ENCODE data around the gene ZNF592.

Gene ZNF592

GRCh38 chr15:84804005-84804900 lies 55.9 kb downstream of the ZNF592 start:
- in situ Hi-C loops (cut with MboI; ENCODE audit: low sequenced_read_pairs) = no loop called here

DNA sequence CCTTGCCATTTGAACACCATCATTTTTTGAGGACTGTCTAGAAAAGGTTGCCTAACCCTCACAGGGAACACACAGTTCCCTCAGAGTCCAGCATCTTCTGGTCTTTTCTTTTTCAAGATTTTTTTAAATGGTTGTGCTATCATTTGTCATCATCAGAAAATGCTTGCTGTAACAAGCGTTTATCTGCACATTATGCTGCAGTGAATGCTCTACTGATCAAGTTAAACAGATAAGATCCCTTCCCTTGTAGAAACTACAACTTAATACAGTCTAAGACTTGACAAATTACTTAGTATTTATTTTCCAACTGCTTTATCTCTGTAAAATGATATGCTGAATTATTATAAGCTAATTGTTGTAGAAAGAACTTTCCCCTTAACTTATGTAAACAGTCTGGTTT lies 56.8 kb downstream of the ZNF592 start:
- in situ Hi-C loops (cut with MboI; ENCODE audit: low sequenced_read_pairs) = no loop called here

DNA sequence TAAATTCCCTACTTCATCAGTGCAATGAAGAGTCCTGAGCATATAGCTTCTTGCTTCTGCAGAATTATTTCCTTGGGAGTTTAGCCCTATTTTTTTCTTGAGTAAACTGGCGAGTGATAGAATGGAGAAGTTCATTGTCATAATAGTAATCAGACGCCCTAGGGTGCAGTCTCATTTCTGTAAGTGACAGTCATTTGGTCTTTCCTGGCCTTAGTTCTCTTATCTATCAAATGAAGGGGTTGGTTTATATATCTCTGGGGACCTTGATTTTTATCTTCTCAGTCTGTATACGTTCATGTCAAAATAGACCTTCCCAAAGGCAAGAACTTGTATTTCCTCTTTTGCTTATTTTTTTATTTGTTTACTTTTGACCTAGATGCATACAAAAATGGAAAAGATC lies 58.8 kb downstream of the ZNF592 start:
- in situ Hi-C loops (cut with MboI; ENCODE audit: low sequenced_read_pairs) = no loop called here

GRCh38 chr15:84810073-84810840 lies 61.9 kb downstream of the ZNF592 start:
- in situ Hi-C loops (cut with MboI; ENCODE audit: low sequenced_read_pairs) = no loop called here

DNA sequence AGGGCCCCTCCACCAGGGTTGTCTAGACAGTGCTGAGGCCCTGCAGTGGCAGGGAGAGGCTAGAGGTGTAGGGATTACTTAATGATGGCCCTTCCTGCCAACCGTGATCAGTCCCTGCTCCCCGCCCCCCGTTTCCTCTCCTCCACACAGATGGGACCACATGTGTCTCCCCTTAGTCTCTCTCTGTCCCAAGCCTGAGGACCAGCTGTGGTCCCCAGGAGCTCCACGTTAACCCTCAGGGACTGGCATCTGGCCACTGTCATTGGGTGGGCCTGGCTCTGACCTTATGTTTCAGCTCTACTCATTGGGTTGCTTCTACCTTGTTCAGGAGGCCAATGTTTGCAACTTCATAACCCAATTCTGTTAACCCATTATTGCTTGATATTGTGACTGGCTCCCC lies 62.8 kb downstream of the ZNF592 start:
- in situ Hi-C loops (cut with MboI; ENCODE audit: low sequenced_read_pairs) = no loop called here

GRCh38 chr15:84811828-84812227 lies 63.4 kb downstream of the ZNF592 start:
- in situ Hi-C loops (cut with MboI; ENCODE audit: low sequenced_read_pairs) = no loop called here

DNA sequence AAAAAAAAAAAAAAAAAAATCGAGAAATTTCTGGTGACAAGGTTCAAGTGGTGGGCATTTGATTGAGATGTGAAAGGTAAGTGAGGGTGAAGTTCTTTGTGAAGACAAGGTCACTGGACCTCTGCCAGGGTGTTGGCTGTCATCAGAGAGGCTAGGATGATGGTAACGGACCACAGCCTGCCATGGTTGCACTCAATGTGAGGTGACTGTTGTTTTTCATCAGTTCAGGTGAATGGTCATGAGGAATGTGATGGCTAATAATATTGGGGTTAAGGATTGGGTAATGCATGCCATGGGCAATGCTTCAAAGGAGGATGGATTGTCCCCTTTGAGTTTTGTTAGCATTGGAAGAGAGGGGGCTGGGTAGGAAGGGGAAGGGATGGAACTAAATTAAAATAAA lies 64.5 kb downstream of the ZNF592 start:
- in situ Hi-C loops (cut with MboI; ENCODE audit: low sequenced_read_pairs) = no loop called here

DNA sequence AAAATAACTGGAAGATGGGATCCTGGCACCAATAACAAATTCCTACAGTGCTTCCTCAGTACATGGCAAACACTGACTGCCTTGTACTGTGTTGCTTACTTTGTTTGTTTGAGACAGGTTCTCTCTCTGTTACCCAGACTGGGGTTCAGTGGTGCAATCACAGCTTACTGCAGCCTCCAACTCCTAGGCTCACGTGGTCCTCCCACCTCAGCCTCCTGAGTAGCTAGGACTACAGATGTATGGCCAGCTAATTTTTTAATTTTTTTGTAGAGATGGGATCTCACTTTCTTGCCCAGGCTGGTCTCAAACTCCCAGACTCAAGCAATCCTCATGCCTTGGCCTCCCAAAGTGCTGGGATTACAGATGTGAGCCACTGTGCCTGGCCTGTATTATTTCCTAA lies 65.0 kb downstream of the ZNF592 start:
- in situ Hi-C loops (cut with MboI; ENCODE audit: low sequenced_read_pairs) = no loop called here

DNA sequence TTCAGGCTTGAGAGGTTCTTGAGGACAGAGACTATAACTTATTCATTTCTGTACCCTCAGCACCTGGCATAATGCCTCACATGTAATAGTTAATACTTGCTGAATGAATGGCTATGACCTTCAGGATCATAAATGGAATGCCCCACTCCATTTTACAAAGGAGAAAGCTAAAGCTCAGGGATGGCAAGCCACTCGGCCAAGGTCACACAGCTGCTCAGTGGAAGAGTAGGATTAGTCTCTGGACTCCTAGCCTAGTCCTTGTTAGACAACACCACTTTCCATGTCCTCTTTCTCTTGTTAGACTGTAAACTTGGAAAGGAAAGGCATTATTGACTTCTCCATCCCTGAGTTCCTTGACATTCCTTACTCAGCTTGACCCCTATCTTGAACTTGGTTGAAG lies 65.5 kb downstream of the ZNF592 start:
- in situ Hi-C loops (cut with MboI; ENCODE audit: low sequenced_read_pairs) = no loop called here

DNA sequence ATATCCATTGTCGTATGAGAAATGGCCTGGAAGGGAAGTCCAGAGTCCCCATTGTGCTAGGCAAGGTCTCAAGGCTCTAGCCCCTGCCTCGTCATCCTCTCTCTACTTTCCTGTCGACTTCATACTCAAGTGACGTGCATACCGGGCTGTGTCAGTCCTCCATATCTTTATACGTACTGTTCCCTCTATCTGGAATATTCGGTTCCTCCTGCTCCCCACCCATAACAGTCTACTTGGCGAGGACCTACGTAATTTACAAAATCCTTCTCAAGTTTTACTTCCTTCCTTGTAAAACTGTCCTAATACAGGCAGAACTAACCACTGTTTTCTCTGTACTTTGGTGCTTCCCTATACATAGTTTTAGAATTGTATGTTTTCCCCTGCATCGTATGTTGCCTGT lies 66.5 kb downstream of the ZNF592 start:
- in situ Hi-C loops (cut with MboI; ENCODE audit: low sequenced_read_pairs) = no loop called here

GRCh38 chr15:84816694-84817465 lies 68.5 kb downstream of the ZNF592 start, which contains the start of gene ALPK3:
Gene ALPK3, plus strand, starts transcription at chr15:84817356. Its CDS starts 97 bp downstream, at chr15:84817453.
- in situ Hi-C loops (cut with MboI; ENCODE audit: low sequenced_read_pairs) = no loop called here

DNA sequence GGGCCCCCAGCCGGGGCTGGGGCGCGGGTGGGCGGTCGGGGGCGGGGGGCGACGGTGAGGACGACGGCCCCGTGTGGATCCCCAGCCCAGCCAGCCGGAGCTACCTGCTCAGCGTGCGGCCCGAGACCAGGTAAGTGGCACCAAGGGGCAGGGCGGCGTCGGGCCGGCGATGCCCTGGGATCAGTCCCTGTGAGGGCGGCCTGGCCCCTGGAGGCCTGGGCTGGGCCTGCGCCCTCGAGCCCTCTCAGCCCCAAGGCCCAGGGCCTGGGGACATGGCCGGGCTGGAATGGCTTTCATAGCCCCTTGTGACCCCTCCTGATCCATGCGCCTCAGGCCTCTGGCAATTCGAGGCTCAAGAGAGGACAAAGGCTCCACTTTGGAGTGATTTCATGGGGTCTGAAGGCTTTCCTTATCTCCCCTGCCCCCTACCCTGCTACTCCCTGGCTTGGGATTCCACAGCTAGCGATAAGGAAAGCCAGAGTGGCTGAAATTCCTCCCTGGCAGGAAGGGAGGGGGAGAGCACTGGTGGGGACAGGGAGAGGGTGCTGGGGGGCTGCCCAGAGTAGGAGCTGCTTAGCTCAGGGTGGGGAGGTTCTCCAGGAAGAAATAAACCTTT lies 69.2 kb downstream of the ZNF592 start:
- in situ Hi-C loops (cut with MboI; ENCODE audit: low sequenced_read_pairs) = no loop called here

GRCh38 chr15:84818261-84819131 lies 70.1 kb downstream of the ZNF592 start:
- in situ Hi-C loops (cut with MboI; ENCODE audit: low sequenced_read_pairs) = no loop called here

- in situ Hi-C loops (cut with MboI; ENCODE audit: low sequenced_read_pairs) = no loop called here
Measured at GRCh38 chr15:84819291-84819768, 70.9 kb downstream of the ZNF592 start.

DNA sequence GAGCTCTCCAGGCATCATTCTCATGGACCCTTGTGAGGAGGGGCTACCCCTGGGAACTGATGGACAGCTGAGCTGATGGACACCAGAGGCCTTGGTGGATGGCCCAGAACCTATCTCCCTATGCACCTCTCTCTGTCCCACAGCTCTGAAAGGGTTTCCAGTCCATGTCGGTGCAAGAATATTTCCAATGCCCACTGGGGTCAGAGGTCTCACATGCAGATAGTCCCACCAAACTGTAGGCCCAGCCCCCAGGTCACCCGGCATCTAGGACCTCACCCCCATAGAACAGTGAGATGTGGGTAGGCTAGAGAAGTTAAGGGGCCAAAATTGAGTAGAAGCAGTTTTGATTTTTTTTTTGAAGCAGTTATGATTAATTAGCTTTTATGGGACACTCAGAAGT lies 71.4 kb downstream of the ZNF592 start:
- in situ Hi-C loops (cut with MboI; ENCODE audit: low sequenced_read_pairs) = no loop called here

DNA sequence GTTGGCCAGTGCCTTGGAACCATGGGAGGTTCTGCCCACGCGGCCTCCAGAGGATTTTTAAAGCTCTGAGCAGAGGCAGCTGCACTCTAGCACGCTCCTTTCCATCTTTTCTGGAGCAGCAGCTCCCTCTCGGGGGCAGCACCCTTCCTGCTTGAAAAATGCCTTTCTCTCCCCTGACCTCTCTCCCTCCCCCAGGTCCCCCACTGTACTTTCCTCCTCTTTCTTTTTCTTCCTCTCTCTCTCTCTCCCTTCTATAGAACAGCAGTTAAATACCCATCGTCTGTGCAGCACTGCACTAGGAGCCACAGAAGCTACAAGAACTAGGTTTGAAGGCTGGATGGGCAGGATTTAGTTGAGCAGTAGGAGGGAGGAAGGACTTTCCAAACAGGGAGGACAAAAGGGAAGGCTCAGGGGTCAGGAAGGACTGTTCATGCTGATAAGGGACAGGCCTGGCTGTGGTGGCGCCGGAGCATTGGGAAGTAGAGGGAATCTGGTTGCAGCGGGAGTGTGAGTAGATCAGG lies 73.2 kb downstream of the ZNF592 start:
- in situ Hi-C loops (cut with MboI; ENCODE audit: low sequenced_read_pairs) = no loop called here

- in situ Hi-C loops (cut with MboI; ENCODE audit: low sequenced_read_pairs) = no loop called here
Measured at GRCh38 chr15:84822653-84823281, 74.4 kb downstream of the ZNF592 start.

- in situ Hi-C loops (cut with MboI; ENCODE audit: low sequenced_read_pairs) = no loop called here
Measured at GRCh38 chr15:84823282-84823878, 75.0 kb downstream of the ZNF592 start.
